Measurements from ENCODE around the gene RBL2.
"Not testable (repeated sequence)": the region's sequence is repeated elsewhere in the genome, so short reads cannot be mapped to it uniquely, and the experiment has no call there.

RBL2 gene

GRCh38 chr16:53421248-53421647 is 13.0 kb upstream of the RBL2 start:
- no peak for ATAC-seq (ENCODE audit: low read depth)
- Histone ChIP-seq H3K27ac (ENCODE audit: poor library complexity, severe bottlenecking) (no peak overlapping the region), H3K9me3 (ENCODE audit: severe bottlenecking) (peaks cover 15% of the 10 kb centered on the region), H3K4me1 (ENCODE audit: insufficient read depth, poor library complexity, severe bottlenecking) (peaks cover 7% of the 10 kb centered on the region), H3K4me3 (ENCODE audit: severe bottlenecking) (no peak overlapping the region), H3K36me3 (ENCODE audit: low read depth) (0 out of 2 replicates have a peak, but pooled peaks cover 2% of the 10 kb centered on the region), H3K27me3 (ENCODE audit: insufficient read depth, poor library complexity, severe bottlenecking) (no peaks in the 10 kb centered on the region)
- DNase-seq (ENCODE audit: low spot score) = no peak
- TF ChIP-seq, protein P1, sequence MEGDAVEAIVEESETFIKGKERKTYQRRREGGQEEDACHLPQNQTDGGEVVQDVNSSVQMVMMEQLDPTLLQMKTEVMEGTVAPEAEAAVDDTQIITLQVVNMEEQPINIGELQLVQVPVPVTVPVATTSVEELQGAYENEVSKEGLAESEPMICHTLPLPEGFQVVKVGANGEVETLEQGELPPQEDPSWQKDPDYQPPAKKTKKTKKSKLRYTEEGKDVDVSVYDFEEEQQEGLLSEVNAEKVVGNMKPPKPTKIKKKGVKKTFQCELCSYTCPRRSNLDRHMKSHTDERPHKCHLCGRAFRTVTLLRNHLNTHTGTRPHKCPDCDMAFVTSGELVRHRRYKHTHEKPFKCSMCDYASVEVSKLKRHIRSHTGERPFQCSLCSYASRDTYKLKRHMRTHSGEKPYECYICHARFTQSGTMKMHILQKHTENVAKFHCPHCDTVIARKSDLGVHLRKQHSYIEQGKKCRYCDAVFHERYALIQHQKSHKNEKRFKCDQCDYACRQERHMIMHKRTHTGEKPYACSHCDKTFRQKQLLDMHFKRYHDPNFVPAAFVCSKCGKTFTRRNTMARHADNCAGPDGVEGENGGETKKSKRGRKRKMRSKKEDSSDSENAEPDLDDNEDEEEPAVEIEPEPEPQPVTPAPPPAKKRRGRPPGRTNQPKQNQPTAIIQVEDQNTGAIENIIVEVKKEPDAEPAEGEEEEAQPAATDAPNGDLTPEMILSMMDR (IDR thresholded peaks at IDR 0.05; ENCODE audit: poor library complexity, severe bottlenecking) = no peak

DNA sequence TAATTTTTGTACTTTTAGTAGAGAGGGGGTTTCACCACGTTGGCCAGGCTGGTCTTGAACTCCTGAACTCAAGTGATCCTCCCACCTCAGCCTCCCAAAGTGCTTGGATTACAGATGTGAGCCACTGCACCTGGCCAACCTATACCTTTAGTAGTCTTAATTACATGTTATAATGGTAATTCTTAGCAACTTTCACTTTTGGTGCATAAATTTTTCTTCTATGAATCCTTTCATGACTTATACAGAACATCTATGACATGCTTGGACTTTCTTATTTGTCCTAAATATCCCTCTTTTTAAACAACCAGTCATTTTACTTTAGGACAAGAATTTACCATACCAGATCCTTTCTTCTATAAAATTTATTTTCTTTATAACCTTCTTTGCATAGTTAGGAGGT is 10.3 kb upstream of the RBL2 start:
- ATAC-seq (ENCODE audit: low read depth); H3K4me3 ChIP-seq (ENCODE audit: severe bottlenecking); H3K27ac ChIP-seq (ENCODE audit: poor library complexity, severe bottlenecking); H3K27me3 ChIP-seq (ENCODE audit: insufficient read depth, poor library complexity, severe bottlenecking); H3K36me3 ChIP-seq (ENCODE audit: low read depth); DNase-seq (ENCODE audit: low spot score); H3K4me1 ChIP-seq (ENCODE audit: insufficient read depth, poor library complexity, severe bottlenecking): not testable (repeated sequence)
- peaks cover 15% of the 10 kb centered on the region for H3K9me3 ChIP-seq (ENCODE audit: severe bottlenecking)

DNA sequence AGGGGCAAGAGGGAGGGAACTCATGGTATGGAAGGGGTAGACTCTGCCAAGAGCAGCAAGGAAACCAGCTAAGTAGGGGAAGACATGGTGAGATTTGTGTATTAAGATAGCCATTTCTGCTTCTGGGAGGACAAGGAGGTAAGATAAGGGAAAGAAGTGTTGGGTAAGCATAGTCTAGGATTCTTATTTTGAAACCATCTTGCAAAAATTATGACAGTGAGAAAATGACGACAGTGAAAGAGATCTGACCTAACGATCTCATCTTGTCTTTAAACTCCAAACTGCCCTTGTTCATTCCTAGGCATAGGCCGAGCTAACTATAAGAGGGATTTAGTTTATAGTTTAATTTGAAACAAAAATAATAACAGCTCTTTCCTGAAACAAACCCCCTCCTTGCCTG is 5.6 kb upstream of the RBL2 start:
- Histone ChIP-seq H3K36me3 (ENCODE audit: low read depth) (0 out of 2 replicates have a peak, but pooled peaks cover 2% of the 10 kb centered on the region), H3K4me1 (ENCODE audit: insufficient read depth, poor library complexity, severe bottlenecking) (no peaks in the 10 kb centered on the region), H3K9me3 (ENCODE audit: severe bottlenecking) (peaks cover 12% of the 10 kb centered on the region), H3K4me3 (ENCODE audit: severe bottlenecking) (no peak overlapping the region), H3K27ac (ENCODE audit: poor library complexity, severe bottlenecking) (no peak overlapping the region), H3K27me3 (ENCODE audit: insufficient read depth, poor library complexity, severe bottlenecking) (no peaks in the 10 kb centered on the region)
- DNase-seq (ENCODE audit: low spot score) (no peak), ATAC-seq (ENCODE audit: low read depth) (no peak)
- TF ChIP-seq, protein P1 (IDR thresholded peaks at IDR 0.05; ENCODE audit: poor library complexity, severe bottlenecking) = no peak

DNA sequence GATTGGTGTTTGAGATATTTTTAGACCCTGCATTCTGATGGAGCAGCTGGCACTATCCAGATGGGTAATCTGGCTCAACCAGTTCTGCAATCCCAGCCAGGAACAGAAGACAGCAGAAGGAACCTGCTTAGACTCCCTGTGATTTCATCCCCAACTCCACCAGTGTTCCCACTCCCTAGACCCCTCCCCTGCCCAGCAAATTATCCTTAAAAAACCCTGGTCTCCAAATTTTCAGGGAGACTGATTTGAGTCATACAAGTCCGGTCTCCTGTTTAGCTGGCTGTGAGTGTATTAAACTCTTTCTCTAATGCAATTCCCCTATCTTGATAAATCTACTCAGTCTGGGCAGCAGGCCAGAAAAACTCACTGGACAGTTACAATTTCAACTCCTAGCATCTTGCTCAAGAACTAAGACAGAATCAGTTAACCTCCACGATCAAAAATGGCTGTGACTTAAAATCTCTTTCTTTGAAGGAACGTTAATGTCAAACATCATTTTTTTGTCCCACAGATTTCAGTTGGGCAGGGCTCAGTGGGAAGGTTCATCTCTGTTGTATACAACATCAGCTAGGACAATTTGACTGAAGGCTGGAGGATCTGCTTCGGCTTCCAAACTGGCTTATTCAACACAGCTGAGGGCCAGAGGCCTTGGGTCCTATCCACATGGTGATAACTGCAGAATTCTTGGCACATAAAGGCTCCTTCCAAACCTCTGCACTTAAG is 4.9 kb upstream of the RBL2 start:
- H3K36me3 ChIP-seq (ENCODE audit: low read depth) = no peaks in the 10 kb centered on the region
- DNase-seq (ENCODE audit: low spot score) (no peak), ATAC-seq (ENCODE audit: low read depth) (peak; percentile 45; the same call in 2 of the 3 replicates)
- no peaks in the 10 kb centered on the region for H3K27me3 ChIP-seq (ENCODE audit: insufficient read depth, poor library complexity, severe bottlenecking)
- H3K27ac ChIP-seq (ENCODE audit: poor library complexity, severe bottlenecking) = no peak overlapping the region
- no peak overlapping the region for H3K4me3 ChIP-seq (ENCODE audit: severe bottlenecking)
- TF ChIP-seq, protein P1 (IDR thresholded peaks at IDR 0.05; ENCODE audit: poor library complexity, severe bottlenecking) = no peak
- no peaks in the 10 kb centered on the region for H3K4me1 ChIP-seq (ENCODE audit: insufficient read depth, poor library complexity, severe bottlenecking)
- H3K9me3 ChIP-seq (ENCODE audit: severe bottlenecking) = peaks cover 5% of the 10 kb centered on the region

GRCh38 chr16:53430363-53430762 is 3.9 kb upstream of the RBL2 start:
- no peaks in the 10 kb centered on the region for H3K9me3 ChIP-seq (ENCODE audit: severe bottlenecking)
- H3K4me3 ChIP-seq (ENCODE audit: severe bottlenecking) = no peak overlapping the region
- no peaks in the 10 kb centered on the region for H3K36me3 ChIP-seq (ENCODE audit: low read depth)
- H3K27me3 ChIP-seq (ENCODE audit: insufficient read depth, poor library complexity, severe bottlenecking) = no peaks in the 10 kb centered on the region
- TF ChIP-seq, protein P1 (IDR thresholded peaks at IDR 0.05; ENCODE audit: poor library complexity, severe bottlenecking) = no peak
- no peak overlapping the region for H3K27ac ChIP-seq (ENCODE audit: poor library complexity, severe bottlenecking)
- DNase-seq (ENCODE audit: low spot score) (no peak), ATAC-seq (ENCODE audit: low read depth) (no peak)
- no peaks in the 10 kb centered on the region for H3K4me1 ChIP-seq (ENCODE audit: insufficient read depth, poor library complexity, severe bottlenecking)
